ENCODE results near the gene CORO2B.

DNA sequence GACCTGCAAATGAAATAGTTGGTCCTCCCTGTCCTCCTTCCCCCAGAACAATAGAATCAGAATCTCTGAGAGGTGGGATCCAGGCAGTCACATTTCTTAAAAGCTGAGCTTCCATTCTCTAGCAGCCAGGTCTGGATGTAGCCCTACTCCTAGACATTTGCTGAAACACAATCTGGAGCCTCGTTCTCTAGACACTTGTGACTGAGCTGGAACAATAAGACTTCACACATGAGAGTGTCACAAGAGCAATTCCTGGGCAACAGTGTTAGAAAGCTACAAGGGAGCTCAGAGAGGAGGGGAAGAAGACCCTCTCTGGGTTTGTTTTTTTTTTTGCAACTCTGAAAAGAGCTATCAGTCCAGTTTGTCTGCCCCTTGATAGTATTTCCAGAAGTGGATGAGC lies 14.5 kb downstream of the CORO2B start:
- TF ChIP-seq ZFP30 (CRISPR knock-in tag; IDR thresholded peaks at IDR 0.05) (no peak), TOX (CRISPR knock-in tag; IDR thresholded peaks at IDR 0.05; ENCODE audit: borderline replicate concordance) (no peak), OSR1 (CRISPR knock-in tag; IDR thresholded peaks at IDR 0.05) (no peak), ZFP3 (CRISPR knock-in tag; IDR thresholded peaks at IDR 0.05) (no peak), PPARA (CRISPR knock-in tag; IDR thresholded peaks at IDR 0.05; ENCODE audit: borderline replicate concordance) (no peak), CSDC2 (CRISPR knock-in tag; IDR thresholded peaks at IDR 0.05) (no peak), ZNF565 (CRISPR knock-in tag; conservative IDR thresholded peaks at IDR 0.05; ENCODE audit: low read depth) (no peak), CREB5 (CRISPR knock-in tag; IDR thresholded peaks at IDR 0.05; ENCODE audit: low read depth) (no peak), GLIS3 (CRISPR knock-in tag; IDR thresholded peaks at IDR 0.05) (no peak), TCF4 (CRISPR knock-in tag; IDR thresholded peaks at IDR 0.05; ENCODE audit: borderline replicate concordance) (no peak), POU6F1 (CRISPR knock-in tag; IDR thresholded peaks at IDR 0.05; ENCODE audit: borderline replicate concordance, low read depth) (no peak), ARNTL (CRISPR knock-in tag; IDR thresholded peaks at IDR 0.05; ENCODE audit: borderline replicate concordance, low read depth) (no peak), ZC3H10 (CRISPR knock-in tag; IDR thresholded peaks at IDR 0.05) (no peak), ISL1 (CRISPR knock-in tag; IDR thresholded peaks at IDR 0.05) (no peak)

All from SK-N-SH treated with all-trans-retinoic acid at 6 μM for 48 hours (cell line).